ENCODE measurements around the gene EIF4G2.

EIF4G2 gene

GRCh38 chr11:10777393-10777793 is 31.3 kb downstream of the EIF4G2 start:
- DNase-seq (ENCODE audit: low read depth in 2 of 2) = no peak

- no peak for DNase-seq (ENCODE audit: low read depth in 2 of 2)
Measured at GRCh38 chr11:10774811-10775210, 33.9 kb downstream of the EIF4G2 start.

- no peak for DNase-seq (ENCODE audit: low read depth in 2 of 2)
Measured at GRCh38 chr11:10771457-10771856, 37.3 kb downstream of the EIF4G2 start.

DNA sequence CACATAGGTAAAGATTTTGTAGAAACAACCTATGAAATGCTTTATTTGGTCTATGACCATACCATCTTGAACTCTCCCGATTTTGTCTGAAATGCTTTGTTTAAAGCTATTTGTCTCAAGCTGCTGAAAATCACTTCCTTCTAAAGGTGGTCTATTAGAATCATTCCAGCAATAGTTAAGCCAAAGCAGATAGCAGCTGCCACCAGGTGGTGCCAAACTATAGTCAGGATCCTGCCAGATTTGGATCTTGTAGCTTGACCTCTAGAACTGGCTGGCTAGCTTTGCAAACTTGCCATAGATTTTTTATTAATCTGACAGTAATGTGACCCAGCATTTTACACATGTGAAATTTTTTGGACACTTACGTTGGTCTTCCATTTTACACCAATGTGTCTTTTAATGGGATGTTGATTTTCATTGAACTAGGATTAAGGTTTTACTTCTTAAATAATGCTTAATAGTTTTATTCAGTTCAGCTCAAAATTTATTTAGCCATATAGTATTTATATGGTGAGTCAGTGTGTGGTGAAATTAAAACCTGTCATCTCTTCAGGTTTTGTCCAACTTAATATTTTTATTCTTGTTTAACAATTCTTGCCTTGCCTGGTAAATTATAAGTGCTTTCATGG is 38.0 kb downstream of the EIF4G2 start:
- DNase-seq (ENCODE audit: low read depth in 2 of 2) = no peak

DNA sequence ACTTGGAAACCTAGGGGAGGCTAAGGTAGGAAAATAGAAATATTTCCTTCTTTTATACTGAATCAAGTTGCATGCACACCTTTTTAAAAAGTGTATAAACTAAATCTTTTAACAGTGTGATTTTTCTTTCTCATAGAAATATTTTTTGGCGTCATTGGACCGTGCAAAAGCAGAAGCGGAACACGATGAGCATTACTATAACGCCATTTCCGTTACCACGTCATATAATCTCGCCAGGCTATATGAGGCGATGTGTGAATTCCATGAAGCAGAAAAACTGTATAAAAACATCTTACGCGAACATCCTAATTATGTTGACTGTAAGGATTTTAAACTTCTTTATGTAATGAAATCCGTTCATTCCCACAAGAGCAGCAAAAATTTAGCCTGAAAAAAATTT is 44.3 kb downstream of the EIF4G2 start:
- DNase-seq (ENCODE audit: low read depth in 2 of 2) = no peak

- DNase-seq (ENCODE audit: low read depth in 2 of 2) = no peak
Measured at GRCh38 chr11:10763766-10764165, 45.0 kb downstream of the EIF4G2 start.

GRCh38 chr11:10762913-10763421 is 45.8 kb downstream of the EIF4G2 start:
- DNase-seq (ENCODE audit: low read depth in 2 of 2) = no peak

DNA sequence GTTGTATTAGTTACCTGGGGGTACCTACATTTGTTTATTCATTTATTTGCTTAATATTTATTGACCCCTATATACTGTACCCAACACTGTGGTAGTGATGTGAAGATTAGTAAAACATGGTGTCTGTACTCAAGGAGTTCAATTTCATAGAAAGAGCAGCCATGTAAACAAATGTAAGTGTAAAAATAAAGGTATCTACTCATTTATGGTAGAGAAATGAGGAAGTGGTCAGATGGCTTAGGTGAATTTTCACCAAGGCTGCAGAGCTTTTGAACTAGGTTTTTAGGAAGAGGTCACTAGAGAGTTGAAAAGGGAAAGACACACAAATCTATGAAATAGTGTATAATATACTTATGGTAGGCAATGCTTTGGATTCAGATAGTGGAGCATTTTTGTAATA is 46.5 kb downstream of the EIF4G2 start:
- no peak for DNase-seq (ENCODE audit: low read depth in 2 of 2)

GRCh38 chr11:10761085-10761698 is 47.5 kb downstream of the EIF4G2 start:
- no peak for DNase-seq (ENCODE audit: low read depth in 2 of 2)

GRCh38 chr11:10758957-10759356 is 49.8 kb downstream of the EIF4G2 start:
- no peak for DNase-seq (ENCODE audit: low read depth in 2 of 2)

- DNase-seq (ENCODE audit: low read depth in 2 of 2) = no peak
Measured at GRCh38 chr11:10752486-10752885, 56.2 kb downstream of the EIF4G2 start.

GRCh38 chr11:10752061-10752460 is 56.7 kb downstream of the EIF4G2 start:
- no peak for DNase-seq (ENCODE audit: low read depth in 2 of 2)

DNA sequence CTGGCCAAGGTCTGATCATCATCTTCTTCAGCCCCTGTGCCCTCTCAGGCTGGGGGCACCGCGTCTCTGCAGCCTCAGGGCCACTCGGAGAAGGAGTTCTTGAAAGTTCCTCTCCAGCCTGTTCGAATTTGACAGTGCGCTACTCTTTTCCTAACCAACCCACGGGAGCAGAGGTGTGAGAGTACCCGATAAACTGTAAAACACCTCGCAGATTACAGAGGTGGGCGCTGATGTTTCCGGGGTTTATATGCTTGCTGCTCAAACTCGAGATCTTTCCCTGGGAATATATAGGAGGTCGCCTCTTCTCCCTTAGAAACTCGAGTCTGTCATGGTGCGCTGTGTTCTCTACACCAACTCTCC is 57.2 kb downstream of the EIF4G2 start:
- DNase-seq (ENCODE audit: low read depth in 2 of 2) = no peak

DNA sequence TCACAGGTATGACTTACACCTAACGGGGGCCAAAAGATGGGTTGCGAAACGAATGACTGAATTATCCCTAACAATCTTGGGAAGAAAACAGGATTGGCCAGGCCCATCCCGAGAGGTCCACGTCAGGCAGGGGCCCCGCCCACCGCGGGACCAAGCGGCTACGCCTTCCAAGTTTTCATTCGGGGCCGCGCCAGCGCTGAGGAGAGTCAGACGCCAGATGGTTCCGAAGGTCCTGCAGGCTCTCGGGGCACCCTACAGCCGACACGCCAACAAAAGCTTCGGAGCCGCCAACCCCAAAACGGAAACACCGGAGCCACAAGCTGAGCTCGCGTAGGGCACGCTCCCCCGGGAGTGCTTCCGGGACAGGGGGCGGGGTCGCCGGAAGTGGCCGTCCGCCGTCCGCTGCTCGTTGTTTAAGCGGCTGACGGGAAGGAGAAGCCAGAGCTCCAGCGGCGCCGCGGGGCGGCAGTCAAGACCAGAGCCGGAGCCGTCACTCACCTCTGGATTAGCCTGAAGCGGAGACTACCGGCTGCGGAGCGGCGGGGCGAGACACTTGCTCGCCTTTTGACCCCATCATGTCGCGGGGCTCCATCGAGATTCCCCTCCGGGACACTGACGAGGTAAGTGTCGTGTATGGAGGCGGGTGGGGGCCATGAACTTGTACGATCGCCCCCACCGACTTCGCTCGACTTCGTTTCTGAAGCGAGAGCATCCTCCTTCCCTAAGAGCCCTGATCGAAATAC is 57.7 kb downstream of the EIF4G2 start, which contains the start of gene CTR9:
Gene CTR9, plus strand, starts transcription at position 409 of the 743 bp plus-strand sequence. Its CDS starts 167 bp downstream, at position 576.
- DNase-seq (ENCODE audit: low read depth in 2 of 2) = peak; percentile 80

GRCh38 chr11:10749476-10749875 is 59.2 kb downstream of the EIF4G2 start:
- no peak for DNase-seq (ENCODE audit: low read depth in 2 of 2)

DNA sequence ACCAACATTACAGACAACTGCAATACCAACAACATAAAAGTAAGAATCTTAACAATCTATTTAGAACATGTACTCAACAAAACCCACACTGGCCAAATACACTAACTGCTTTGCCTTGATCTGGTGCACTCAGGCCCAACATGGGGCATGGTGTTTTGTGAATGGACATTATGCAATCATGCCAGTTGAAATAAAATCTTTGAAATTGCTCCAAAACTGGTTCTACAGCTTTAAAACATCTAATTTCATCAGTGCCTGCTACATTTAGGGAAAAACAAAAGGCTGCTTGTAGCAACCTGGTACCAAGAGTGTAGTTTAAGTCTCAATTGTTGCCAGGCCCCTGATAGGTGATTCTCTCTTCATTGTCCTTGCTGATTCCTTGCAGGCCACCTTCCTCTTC is 61.0 kb downstream of the EIF4G2 start:
- no peak for DNase-seq (ENCODE audit: low read depth in 2 of 2)

Data from fibroblast of skin of left quadriceps (primary cell).